WI38 (cell line): ENCODE measurements around the gene FKBP4.

Source experiments
- H3K4me3 ChIP-seq: 2 replicates; pipeline ENCODE4 v1.5.1; 2011; ENCODE audit warnings: low read depth, mild to moderate bottlenecking, control low read depth, low read length
- CTCF ChIP-seq: IDR thresholded peaks from 2 replicates; pipeline ENCODE4 v1.5.1; 2012; ENCODE audit warnings: low read depth, mild to moderate bottlenecking, control low read depth, low read length

FKBP4 gene

DNA sequence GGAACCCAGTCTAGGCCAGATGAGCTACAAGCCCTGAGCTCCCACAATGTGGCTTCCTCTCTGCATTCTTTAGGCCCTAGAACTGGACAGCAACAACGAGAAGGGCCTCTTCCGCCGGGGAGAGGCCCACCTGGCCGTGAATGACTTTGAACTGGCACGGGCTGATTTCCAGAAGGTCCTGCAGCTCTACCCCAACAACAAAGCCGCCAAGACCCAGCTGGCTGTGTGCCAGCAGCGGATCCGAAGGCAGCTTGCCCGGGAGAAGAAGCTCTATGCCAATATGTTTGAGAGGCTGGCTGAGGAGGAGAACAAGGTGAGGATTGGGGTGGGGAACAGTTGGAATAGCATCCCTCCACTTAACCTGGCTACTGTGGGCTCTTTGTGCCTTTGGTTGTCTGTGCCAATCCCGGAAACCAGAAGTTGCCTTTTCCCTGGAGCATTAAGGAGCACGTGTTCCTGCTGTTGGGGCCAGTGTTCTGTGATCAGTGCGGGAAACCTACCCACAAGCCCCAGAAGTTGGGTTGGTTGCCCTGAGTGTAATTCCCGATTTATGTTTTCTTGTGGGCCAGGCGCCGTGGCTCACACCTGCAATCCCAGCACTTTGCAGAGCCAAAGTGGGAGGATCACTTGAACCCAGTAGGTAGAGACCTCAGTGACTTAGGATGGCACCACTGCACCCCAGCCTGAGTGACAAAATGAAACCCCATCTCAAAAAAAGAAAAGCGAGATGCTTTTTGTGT, 6.4 kb downstream of the FKBP4 start:
- H3K4me3 ChIP-seq, result no peak overlapping the region
- no peak for TF ChIP-seq CTCF

- no peak for TF ChIP-seq CTCF
Observed at GRCh38 chr12:2803635-2804392, 9.0 kb downstream of the FKBP4 start.

GRCh38 chr12:2804393-2805142, 9.8 kb downstream of the FKBP4 start:
- no peak overlapping the region for H3K4me3 ChIP-seq
- TF ChIP-seq CTCF, result no peak

More at GRCh38 chr12:2803635-2804392, 9.0 kb downstream of the FKBP4 start:
- H3K4me3 ChIP-seq, result no peak overlapping the region

GRCh38 chr12:2805143-2805520, 10.4 kb downstream of the FKBP4 start:
- no peak overlapping the region for H3K4me3 ChIP-seq
- no peak for TF ChIP-seq CTCF

DNA sequence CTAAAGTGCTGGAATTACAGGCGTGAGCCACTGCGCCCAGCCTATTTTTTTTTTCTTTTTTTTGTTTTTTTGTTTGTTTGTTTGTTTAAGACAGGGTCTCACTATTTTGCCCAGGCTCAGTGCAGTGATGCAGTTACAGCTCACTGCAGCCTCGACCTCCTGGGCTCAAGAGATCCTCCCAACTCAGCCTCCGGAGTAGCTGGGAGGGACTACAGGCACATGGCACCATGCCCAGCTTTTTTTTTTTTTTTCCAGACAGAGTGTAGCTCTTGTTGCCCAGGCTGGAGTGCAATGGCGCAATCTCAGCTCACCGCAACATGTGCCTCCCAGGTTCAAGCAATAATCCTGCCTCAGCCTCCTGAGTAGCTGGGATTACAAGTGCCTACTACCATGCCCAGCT, 11.9 kb downstream of the FKBP4 start:
- no peak for TF ChIP-seq CTCF
- H3K4me3 ChIP-seq, result no peak overlapping the region

- peak overlapping the region; percentile 82 for H3K4me3 ChIP-seq
- no peak for TF ChIP-seq CTCF
Observed at GRCh38 chr12:2811801-2812200, 17.0 kb downstream of the FKBP4 start.
